Activated gamma-delta T cell treated with anti-CD3 and anti-CD28 coated beads, Interleukin-2, amount 50 U/mL, for 16 hours (primary cell): Measurements from ENCODE around the gene DCTN2.
"Not testable (repeated sequence)": the region's sequence is repeated elsewhere in the genome, so short reads cannot be mapped to it uniquely, and the experiment has no call there.

Experiments
- DNase-seq: peaks from one replicate; pipeline ENCODE4 v3.0.0-alpha.2; 2020; ENCODE audit warnings: low read depth

The DCTN2 gene

GRCh38 chr12:57515408-57515933 is 31.5 kb downstream of the DCTN2 start:
- DNase-seq, result no peak

GRCh38 chr12:57514720-57515407 is 32.1 kb downstream of the DCTN2 start:
- no peak for DNase-seq

- DNase-seq, result not testable (repeated sequence)
Observed at GRCh38 chr12:57514246-57514645, 32.7 kb downstream of the DCTN2 start.

GRCh38 chr12:57513677-57514076 is 33.3 kb downstream of the DCTN2 start:
- not testable (repeated sequence) for DNase-seq

- no peak for DNase-seq
Observed at GRCh38 chr12:57513266-57513665, 33.7 kb downstream of the DCTN2 start.

- no peak for DNase-seq
Observed at GRCh38 chr12:57512665-57513064, 34.3 kb downstream of the DCTN2 start.

- no peak for DNase-seq
Observed at GRCh38 chr12:57511588-57512325, 35.2 kb downstream of the DCTN2 start.

GRCh38 chr12:57511161-57511560 is 35.8 kb downstream of the DCTN2 start:
- DNase-seq, result no peak

- not testable (repeated sequence) for DNase-seq
Observed at GRCh38 chr12:57507796-57508195, 39.2 kb downstream of the DCTN2 start.

GRCh38 chr12:57506541-57506940 is 40.5 kb downstream of the DCTN2 start:
- DNase-seq, result not testable (repeated sequence)

GRCh38 chr12:57502311-57502969 is 44.6 kb downstream of the DCTN2 start:
- not testable (repeated sequence) for DNase-seq

GRCh38 chr12:57500213-57500612 is 46.8 kb downstream of the DCTN2 start:
- no peak for DNase-seq

GRCh38 chr12:57498571-57498970 is 48.4 kb downstream of the DCTN2 start:
- no peak for DNase-seq

GRCh38 chr12:57498132-57498502 is 48.9 kb downstream of the DCTN2 start:
- no peak for DNase-seq

GRCh38 chr12:57497223-57498131 is 49.5 kb downstream of the DCTN2 start:
- no peak for DNase-seq

GRCh38 chr12:57496822-57497221 is 50.2 kb downstream of the DCTN2 start:
- DNase-seq, result no peak

GRCh38 chr12:57495051-57495701 is 51.8 kb downstream of the DCTN2 start:
- not testable (repeated sequence) for DNase-seq

- no peak for DNase-seq
Observed at GRCh38 chr12:57491393-57492280, 55.4 kb downstream of the DCTN2 start.

- no peak for DNase-seq
Observed at GRCh38 chr12:57490126-57490525, 56.9 kb downstream of the DCTN2 start.

GRCh38 chr12:57489157-57489641 is 57.8 kb downstream of the DCTN2 start:
- DNase-seq, result no peak
